Measurements from ENCODE around the gene NUCKS1.

NUCKS1 gene

DNA sequence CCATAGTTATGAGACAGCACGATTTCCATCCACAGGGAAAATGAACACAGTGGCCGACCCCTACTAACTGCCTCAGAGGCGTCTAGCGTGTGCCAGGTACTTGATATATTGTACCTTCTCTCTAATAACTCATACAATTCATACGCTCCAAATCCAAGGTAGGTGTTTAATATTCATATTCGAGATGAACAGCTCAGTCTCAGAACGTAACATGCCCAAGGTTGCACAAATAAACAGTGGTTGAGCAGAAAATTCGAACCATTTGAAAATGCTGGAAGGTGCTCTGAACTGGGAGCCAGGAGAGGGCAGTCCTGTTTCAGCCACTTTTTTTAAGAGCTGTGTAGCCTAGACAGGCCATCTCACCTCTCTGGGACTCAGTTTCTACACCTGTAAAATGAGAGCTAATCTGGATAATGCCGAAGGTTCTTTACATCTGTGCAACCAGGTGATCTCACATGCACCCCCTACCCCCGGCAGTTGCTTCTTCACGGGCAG, 77.5 kb downstream of the NUCKS1 start:
- TF ChIP-seq MYC (IDR thresholded peaks at IDR 0.05; ENCODE audit: low read depth, low read length) (no peak), POLR2A (IDR thresholded peaks at IDR 0.05; ENCODE audit: extremely low read depth, insufficient read length) (no peak)
- TF ChIP-seq, protein P1, sequence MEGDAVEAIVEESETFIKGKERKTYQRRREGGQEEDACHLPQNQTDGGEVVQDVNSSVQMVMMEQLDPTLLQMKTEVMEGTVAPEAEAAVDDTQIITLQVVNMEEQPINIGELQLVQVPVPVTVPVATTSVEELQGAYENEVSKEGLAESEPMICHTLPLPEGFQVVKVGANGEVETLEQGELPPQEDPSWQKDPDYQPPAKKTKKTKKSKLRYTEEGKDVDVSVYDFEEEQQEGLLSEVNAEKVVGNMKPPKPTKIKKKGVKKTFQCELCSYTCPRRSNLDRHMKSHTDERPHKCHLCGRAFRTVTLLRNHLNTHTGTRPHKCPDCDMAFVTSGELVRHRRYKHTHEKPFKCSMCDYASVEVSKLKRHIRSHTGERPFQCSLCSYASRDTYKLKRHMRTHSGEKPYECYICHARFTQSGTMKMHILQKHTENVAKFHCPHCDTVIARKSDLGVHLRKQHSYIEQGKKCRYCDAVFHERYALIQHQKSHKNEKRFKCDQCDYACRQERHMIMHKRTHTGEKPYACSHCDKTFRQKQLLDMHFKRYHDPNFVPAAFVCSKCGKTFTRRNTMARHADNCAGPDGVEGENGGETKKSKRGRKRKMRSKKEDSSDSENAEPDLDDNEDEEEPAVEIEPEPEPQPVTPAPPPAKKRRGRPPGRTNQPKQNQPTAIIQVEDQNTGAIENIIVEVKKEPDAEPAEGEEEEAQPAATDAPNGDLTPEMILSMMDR (IDR thresholded peaks at IDR 0.05; ENCODE audit: low read depth, low read length): no peak
- TF ChIP-seq, protein P2, sequence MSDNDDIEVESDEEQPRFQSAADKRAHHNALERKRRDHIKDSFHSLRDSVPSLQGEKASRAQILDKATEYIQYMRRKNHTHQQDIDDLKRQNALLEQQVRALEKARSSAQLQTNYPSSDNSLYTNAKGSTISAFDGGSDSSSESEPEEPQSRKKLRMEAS (IDR thresholded peaks at IDR 0.05; ENCODE audit: low read depth, low read length): no peak
- no peak overlapping the region for H3K4me3 ChIP-seq (ENCODE audit: low read depth, low read length)
- DNase-seq (ENCODE audit: low read depth): no peak

DNA sequence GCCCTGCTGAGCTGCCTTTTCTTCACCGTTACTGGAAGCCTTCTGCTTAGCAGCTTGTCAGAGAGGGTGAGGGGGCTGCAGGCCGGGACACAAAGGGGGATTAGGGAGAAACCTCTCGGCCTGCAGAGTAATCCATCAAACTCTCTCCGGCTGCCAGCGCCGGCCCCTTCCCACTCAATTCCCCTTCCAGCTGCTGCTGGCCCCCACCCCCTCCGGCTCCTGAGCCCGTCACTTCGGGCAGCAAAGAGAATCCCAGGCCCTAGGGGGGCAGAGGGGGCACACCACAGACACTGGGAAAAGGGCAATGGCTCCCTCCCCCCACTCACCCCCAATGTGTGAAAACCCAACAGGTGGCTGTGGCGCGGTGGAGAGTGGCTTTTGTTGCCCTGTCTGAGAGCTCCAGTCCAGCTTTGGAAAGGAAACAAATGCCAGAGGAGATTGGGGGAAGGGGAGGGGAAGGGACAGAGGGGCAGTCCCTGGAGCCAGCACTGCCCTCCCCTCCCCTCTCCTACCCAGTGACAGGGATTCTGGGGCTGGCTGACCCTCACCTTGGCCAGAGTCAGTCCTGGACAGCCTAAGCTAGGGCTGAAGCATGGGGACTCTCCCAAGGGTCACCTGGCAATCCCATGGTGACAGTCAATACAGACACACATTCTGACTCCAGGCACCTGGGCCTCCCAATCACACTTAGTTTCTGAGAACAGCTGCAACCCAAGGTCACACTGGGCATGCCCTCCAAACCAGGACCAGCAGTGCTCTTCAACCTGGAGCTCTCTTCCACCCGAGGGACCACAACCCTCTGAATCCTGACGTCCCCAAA, 79.2 kb downstream of the NUCKS1 start:
- TF ChIP-seq, protein P2 (IDR thresholded peaks at IDR 0.05; ENCODE audit: low read depth, low read length): no peak
- TF ChIP-seq MYC (IDR thresholded peaks at IDR 0.05; ENCODE audit: low read depth, low read length) (no peak), POLR2A (IDR thresholded peaks at IDR 0.05; ENCODE audit: extremely low read depth, insufficient read length) (no peak)
- TF ChIP-seq, protein P1 (IDR thresholded peaks at IDR 0.05; ENCODE audit: low read depth, low read length): no peak
- no peak overlapping the region for H3K4me3 ChIP-seq (ENCODE audit: low read depth, low read length)
- no peak for DNase-seq (ENCODE audit: low read depth)

DNA sequence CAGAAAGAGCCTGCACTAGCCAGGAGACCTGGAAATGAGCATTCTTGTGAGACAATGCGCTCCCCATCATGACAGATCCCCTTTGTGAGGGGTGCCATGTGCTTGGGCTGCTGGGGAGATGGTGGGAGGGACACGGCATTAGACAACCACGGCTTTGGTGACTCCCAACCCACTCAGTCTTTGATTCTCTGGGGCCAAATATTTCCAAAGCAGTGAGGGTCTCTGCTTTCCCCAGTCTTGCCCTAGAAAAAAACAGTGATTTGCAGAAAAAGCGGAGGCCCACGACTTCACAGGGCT, 79.9 kb downstream of the NUCKS1 start:
- no peak for DNase-seq (ENCODE audit: low read depth)
- no peak overlapping the region for H3K4me3 ChIP-seq (ENCODE audit: low read depth, low read length)
- TF ChIP-seq, protein P2 (IDR thresholded peaks at IDR 0.05; ENCODE audit: low read depth, low read length): no peak
- TF ChIP-seq POLR2A (IDR thresholded peaks at IDR 0.05; ENCODE audit: extremely low read depth, insufficient read length) (no peak), MYC (IDR thresholded peaks at IDR 0.05; ENCODE audit: low read depth, low read length) (no peak)
- TF ChIP-seq, protein P1 (IDR thresholded peaks at IDR 0.05; ENCODE audit: low read depth, low read length): no peak

DNA sequence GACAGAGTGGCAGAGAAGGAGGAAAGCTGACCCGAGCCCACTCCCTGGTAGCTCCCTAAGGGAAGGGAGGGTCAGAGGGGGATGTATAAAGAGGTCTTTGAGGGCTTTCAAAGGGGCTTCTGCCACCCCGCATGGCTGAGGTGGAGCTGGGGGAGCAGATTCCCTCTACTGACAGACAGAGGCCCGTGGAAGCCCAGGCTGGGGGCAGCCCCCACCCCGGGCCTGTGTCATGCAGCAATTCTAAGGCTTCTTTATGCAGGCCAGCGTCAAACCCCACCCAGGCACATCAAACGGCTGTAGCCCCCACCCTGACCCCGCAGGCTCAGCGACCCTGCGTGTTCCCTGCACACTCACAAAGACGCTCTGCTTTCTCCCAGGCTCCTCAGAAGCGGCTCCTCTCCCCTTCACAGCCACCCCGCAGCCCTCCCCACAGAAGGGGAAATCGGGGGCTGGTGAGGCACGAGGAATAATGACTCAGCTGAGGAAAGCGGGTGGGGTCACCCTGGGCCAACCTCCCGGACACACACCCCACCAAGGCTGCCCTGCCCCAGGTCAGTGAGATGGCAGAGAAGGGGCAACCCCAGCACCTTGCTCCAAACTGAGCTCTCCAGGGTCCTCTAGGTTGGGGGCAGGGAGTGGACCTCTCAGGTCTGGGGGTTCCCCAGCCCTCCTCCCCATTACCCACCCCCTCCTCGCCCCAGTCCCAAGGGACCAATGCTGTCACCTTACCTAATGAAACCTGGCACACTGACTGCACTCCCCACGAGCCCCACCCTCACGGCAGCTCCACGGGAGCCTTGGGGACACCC, 80.4 kb downstream of the NUCKS1 start:
- peak; percentile 37 for DNase-seq (ENCODE audit: low read depth)
- TF ChIP-seq MYC (IDR thresholded peaks at IDR 0.05; ENCODE audit: low read depth, low read length) (no peak), POLR2A (IDR thresholded peaks at IDR 0.05; ENCODE audit: extremely low read depth, insufficient read length) (no peak)
- TF ChIP-seq, protein P2 (IDR thresholded peaks at IDR 0.05; ENCODE audit: low read depth, low read length): no peak
- TF ChIP-seq, protein P1 (IDR thresholded peaks at IDR 0.05; ENCODE audit: low read depth, low read length): no peak
- no peak overlapping the region for H3K4me3 ChIP-seq (ENCODE audit: low read depth, low read length)

DNA sequence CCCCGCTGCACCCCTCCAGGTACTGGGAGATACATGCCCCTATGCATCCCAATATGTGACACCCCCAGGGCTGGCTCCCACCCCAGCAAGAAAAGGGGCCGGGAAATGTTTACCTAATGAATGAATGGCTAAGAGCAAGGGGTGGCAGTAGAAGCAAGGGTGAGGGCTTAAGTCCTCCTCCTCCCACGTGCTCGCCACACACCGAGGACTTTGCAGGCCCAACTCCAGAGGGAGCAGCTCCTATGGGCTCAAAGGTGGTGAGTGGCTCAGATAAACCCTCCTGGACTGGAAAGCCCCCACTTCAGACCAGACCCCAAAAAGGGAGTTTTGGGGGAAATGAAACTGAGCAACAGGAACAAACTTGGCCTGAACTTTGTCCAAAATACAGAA, 81.0 kb downstream of the NUCKS1 start:
- H3K4me3 ChIP-seq (ENCODE audit: low read depth, low read length): no peak overlapping the region
- peak; percentile 48 for DNase-seq (ENCODE audit: low read depth)
- peak; percentile 40; the same call in 1 of the 2 replicates for TF ChIP-seq MYC (IDR thresholded peaks at IDR 0.05; ENCODE audit: low read depth, low read length)
- TF ChIP-seq, protein P2 (IDR thresholded peaks at IDR 0.05; ENCODE audit: low read depth, low read length): peak; percentile 64; the same call in 1 of the 2 replicates
- TF ChIP-seq, protein P1 (IDR thresholded peaks at IDR 0.05; ENCODE audit: low read depth, low read length): no peak
- no peak for TF ChIP-seq POLR2A (IDR thresholded peaks at IDR 0.05; ENCODE audit: extremely low read depth, insufficient read length)

Data from NB4 (cell line).